Loucy (cell line): Measurements from ENCODE around the gene MFGE8.

ENCODE experiments used
- CTCF ChIP-seq: fragments of 200-600 bp; sonication (generic); conservative IDR thresholded peaks from 2 replicates; pipeline ENCODE4 v1.5.1; 2014; ENCODE audit warnings: mild to moderate bottlenecking, antibody characterized with exemption, low read length
- EZH2phosphoT487 ChIP-seq: fragments of 200-600 bp; IDR thresholded peaks from 2 replicates; pipeline ENCODE4 v1.6.1; 2018; ENCODE audit warnings: antibody characterized with exemption, mild to moderate bottlenecking, moderate library complexity, borderline replicate concordance

DNA sequence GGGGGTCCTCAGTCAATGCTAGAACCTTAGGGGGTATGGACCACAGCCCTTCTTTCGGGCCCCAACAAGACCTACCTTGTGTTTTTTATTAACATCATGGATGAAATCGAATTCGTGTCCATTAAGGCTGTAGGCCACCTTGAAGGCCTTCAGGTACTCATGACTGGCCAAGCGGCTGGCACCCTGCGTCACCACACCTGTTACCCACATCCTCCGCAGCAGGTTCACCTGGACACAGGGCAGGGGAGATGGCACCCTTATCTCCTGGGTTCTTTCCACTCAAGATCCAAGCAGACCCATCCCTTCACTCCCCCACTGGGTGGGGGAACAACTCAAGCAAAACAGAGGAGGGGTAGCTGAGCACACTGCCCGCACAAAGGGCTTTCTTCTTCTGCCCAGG, 6.6 kb downstream of the MFGE8 start:
- TF ChIP-seq CTCF: no peak
- TF ChIP-seq EZH2phosphoT487: no peak
